GM21529 (cell line): ENCODE results near the gene ASTN2.

Source experiments
- ATAC-seq: cut with Tn5 transposase; IDR thresholded peaks from one replicate; pipeline ENCODE4 v1.9.1; 2021; ENCODE audit not compliant: unreplicated experiment

ASTN2 gene

GRCh38 chr9:116411506-116411905, 1003.4 kb downstream of the ASTN2 start:
- no peak for ATAC-seq

GRCh38 chr9:116409638-116410037, 1005.2 kb downstream of the ASTN2 start:
- ATAC-seq, result no peak

- ATAC-seq, result no peak
These were observed 1005.7 kb downstream of the ASTN2 start for GRCh38 chr9:116409129-116409528.

- no peak for ATAC-seq
These were observed 1008.4 kb downstream of the ASTN2 start for GRCh38 chr9:116406469-116406868.

- ATAC-seq, result no peak
These were observed 1009.5 kb downstream of the ASTN2 start for GRCh38 chr9:116405321-116405720.

- ATAC-seq, result no peak
These were observed 1010.6 kb downstream of the ASTN2 start for GRCh38 chr9:116404228-116404627.

- ATAC-seq, result no peak
These were observed 1011.7 kb downstream of the ASTN2 start for GRCh38 chr9:116403171-116403570.

- ATAC-seq, result no peak
These were observed 1019.2 kb downstream of the ASTN2 start for GRCh38 chr9:116395699-116396037.

GRCh38 chr9:116394894-116395698, 1019.8 kb downstream of the ASTN2 start:
- ATAC-seq, result no peak

GRCh38 chr9:116394070-116394469, 1020.8 kb downstream of the ASTN2 start:
- ATAC-seq, result no peak

- ATAC-seq, result no peak
These were observed 1021.7 kb downstream of the ASTN2 start for GRCh38 chr9:116393198-116393597.

GRCh38 chr9:116391306-116391900, 1023.5 kb downstream of the ASTN2 start:
- ATAC-seq, result no peak

GRCh38 chr9:116390303-116391228, 1024.3 kb downstream of the ASTN2 start:
- peak; percentile 71 for ATAC-seq

- ATAC-seq, result no peak
These were observed 1025.1 kb downstream of the ASTN2 start for GRCh38 chr9:116389541-116390302.

- ATAC-seq, result peak; percentile 56
These were observed 1026.7 kb downstream of the ASTN2 start for GRCh38 chr9:116387934-116388698.

GRCh38 chr9:116383936-116384335, 1030.9 kb downstream of the ASTN2 start:
- no peak for ATAC-seq

- peak; percentile 41 for ATAC-seq
These were observed 1031.7 kb downstream of the ASTN2 start for GRCh38 chr9:116383133-116383532.

GRCh38 chr9:116382053-116382452, 1032.8 kb downstream of the ASTN2 start:
- no peak for ATAC-seq

- ATAC-seq, result no peak
These were observed 1033.5 kb downstream of the ASTN2 start for GRCh38 chr9:116381350-116381749.

GRCh38 chr9:116380496-116380995, 1034.3 kb downstream of the ASTN2 start:
- no peak for ATAC-seq
